GM18907 (cell line): Measurements from ENCODE around the gene PHACTR1.

ENCODE experiments used
- ATAC-seq: cut with Tn5 transposase; IDR thresholded peaks from one replicate; pipeline ENCODE4 v1.9.1; 2021; ENCODE audit warnings: mild to moderate bottlenecking, moderate library complexity; ENCODE audit not compliant: unreplicated experiment

Gene PHACTR1

GRCh38 chr6:13273931-13274706 lies 557.6 kb downstream of the PHACTR1 start:
- ATAC-seq, result peak; percentile 52

- ATAC-seq, result no peak
Measured at GRCh38 chr6:13274707-13275434, 558.3 kb downstream of the PHACTR1 start.

GRCh38 chr6:13275435-13275989 lies 558.9 kb downstream of the PHACTR1 start:
- no peak for ATAC-seq

GRCh38 chr6:13277231-13277630 lies 560.7 kb downstream of the PHACTR1 start:
- ATAC-seq, result no peak

- no peak for ATAC-seq
Measured at GRCh38 chr6:13278164-13278563, 561.6 kb downstream of the PHACTR1 start.

GRCh38 chr6:13278991-13279390 lies 562.4 kb downstream of the PHACTR1 start:
- ATAC-seq, result no peak

GRCh38 chr6:13280254-13280653 lies 563.7 kb downstream of the PHACTR1 start:
- ATAC-seq, result no peak

GRCh38 chr6:13281686-13282085 lies 565.1 kb downstream of the PHACTR1 start:
- ATAC-seq, result no peak

- no peak for ATAC-seq
Measured at GRCh38 chr6:13282393-13283069, 566.0 kb downstream of the PHACTR1 start.

- no peak for ATAC-seq
Measured at GRCh38 chr6:13283331-13283730, 566.8 kb downstream of the PHACTR1 start.

- ATAC-seq, result no peak
Measured at GRCh38 chr6:13284646-13285045, 568.1 kb downstream of the PHACTR1 start.

- no peak for ATAC-seq
Measured at GRCh38 chr6:13285705-13286104, 569.1 kb downstream of the PHACTR1 start.

GRCh38 chr6:13286181-13286580 lies 569.6 kb downstream of the PHACTR1 start:
- no peak for ATAC-seq

- no peak for ATAC-seq
Measured at GRCh38 chr6:13287104-13287503, 570.5 kb downstream of the PHACTR1 start.

GRCh38 chr6:13288481-13288880 lies 571.9 kb downstream of the PHACTR1 start:
- ATAC-seq, result no peak

GRCh38 chr6:13288969-13289391 lies 572.4 kb downstream of the PHACTR1 start:
- ATAC-seq, result no peak

GRCh38 chr6:13289789-13290318 lies 573.3 kb downstream of the PHACTR1 start:
- no peak for ATAC-seq

- no peak for ATAC-seq
Measured at GRCh38 chr6:13290335-13290734, 573.8 kb downstream of the PHACTR1 start.

- no peak for ATAC-seq
Measured at GRCh38 chr6:13292774-13293173, 576.2 kb downstream of the PHACTR1 start.

GRCh38 chr6:13294499-13295069 lies 578.0 kb downstream of the PHACTR1 start:
- ATAC-seq, result no peak

- ATAC-seq, result no peak
Measured at GRCh38 chr6:13295576-13295975, 579.0 kb downstream of the PHACTR1 start.
